Activated T-cell treated with anti-CD3 and anti-CD28 coated beads, Interleukin-2, amount 50 U/mL, for 48 hours (primary cell): ENCODE data around the gene FLRT2.

Experiments used
- DNase-seq, 2 experiments: peaks; one replicate each; pipeline ENCODE4 v3.0.0-alpha.2; 2020

The FLRT2 gene

GRCh38 chr14:85601690-85602089 is 71.7 kb downstream of the FLRT2 start:
- DNase-seq = no peak

- no peak for DNase-seq
Observed at GRCh38 chr14:85602345-85602744, 72.4 kb downstream of the FLRT2 start.

GRCh38 chr14:85604021-85604420 is 74.1 kb downstream of the FLRT2 start:
- DNase-seq = no peak

GRCh38 chr14:85604714-85605113 is 74.8 kb downstream of the FLRT2 start:
- no peak for DNase-seq

GRCh38 chr14:85607651-85608081 is 77.7 kb downstream of the FLRT2 start:
- no peak for DNase-seq

- DNase-seq = no peak
Observed at GRCh38 chr14:85613496-85613895, 83.6 kb downstream of the FLRT2 start.

GRCh38 chr14:85616386-85616885 is 86.5 kb downstream of the FLRT2 start:
- DNase-seq = no peak

DNA sequence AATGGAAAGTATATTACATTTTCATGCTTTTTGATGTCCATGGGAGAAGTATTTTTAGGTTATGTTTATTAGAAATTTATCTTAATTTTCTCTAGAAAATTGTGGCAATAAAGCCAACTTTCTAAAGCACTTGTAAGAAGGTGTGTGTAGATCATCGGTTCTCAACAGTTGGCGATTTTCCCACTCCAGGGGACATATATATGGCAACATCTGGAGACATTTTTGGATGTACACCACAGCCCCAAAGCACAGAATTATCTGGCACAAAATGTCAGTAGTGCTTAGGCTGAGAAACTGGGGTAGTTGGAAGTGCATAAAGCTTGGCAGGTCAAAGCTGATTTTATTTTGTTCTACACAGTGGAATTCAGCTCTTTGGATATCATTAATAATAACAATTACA is 86.9 kb downstream of the FLRT2 start:
- no peak for DNase-seq

DNA sequence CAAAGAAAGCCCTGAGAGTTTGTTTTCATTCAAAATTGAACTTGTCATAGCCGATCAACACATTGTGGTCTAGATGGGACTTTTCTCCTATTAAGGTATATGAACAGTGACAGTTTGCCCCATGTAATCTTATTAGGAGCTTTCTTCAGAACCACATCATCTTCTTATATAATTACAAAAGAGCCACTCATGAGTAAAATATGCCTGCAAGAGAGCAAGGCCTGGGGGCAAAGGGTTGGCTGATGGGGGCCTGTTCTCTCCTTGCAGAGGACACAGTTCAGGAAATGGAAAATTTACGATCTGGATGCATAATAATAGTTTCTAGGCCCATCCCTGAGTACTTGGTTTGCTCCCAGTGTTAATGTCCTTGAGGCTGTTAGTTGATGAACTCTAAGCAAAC is 87.8 kb downstream of the FLRT2 start:
- no peak for DNase-seq

DNA sequence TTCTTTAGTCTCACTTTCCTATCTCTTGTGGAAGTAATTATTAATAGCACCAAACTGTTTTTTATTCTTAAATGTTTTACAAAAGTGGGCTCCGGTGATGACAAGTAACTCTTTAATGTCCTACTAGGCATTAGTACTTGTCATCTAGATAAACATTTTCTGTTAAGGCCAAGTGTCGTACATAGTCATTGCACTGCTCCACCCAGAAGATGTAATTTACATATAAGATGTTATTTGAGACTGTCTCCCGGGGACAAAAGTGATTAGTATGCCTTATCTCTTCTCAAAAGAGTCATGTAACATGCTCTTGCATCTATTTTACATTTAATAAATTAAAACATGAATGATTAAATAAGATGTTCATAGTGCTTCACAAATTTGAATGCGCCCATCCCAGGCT is 88.4 kb downstream of the FLRT2 start:
- no peak for DNase-seq

DNA sequence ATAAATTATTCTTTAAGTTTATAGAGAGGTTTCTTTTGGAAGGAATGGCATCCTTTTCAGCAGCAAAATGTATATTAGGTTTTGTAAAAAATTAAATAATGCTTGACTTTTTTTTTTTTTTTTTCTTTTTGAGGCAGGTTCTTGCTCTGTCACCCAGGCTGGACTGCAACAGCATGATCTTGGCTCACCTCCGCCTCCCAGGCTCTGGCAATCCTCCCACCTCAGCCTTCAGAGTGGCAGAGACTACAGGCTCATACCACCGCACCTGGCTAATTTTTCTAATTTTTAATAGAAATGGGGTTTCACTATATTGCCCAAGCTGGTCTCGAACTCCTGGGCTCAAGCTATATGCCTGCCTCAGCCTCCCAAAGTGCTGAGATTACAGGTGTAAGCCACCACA is 89.0 kb downstream of the FLRT2 start:
- no peak for DNase-seq

DNA sequence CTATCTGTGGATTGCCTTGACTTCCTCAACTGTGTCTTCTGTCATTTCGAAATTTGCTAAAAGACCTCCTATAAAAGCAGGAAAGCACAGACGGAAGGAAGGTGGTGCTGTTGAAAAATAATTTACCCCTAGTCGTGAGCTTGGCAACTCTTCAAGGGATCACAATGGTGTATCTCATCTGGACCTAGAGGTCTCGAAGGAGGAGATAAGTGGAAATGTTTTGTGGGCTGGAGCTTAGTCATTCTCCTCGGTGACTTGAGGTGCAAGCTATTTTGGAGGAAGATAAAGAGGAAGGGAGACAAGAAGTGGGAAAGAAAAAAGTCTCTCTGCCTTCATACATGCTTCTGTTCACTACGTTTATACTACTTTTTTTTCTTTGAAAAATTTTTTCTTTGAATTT is 89.9 kb downstream of the FLRT2 start:
- no peak for DNase-seq

- DNase-seq = no peak
Observed at GRCh38 chr14:85620947-85621346, 91.0 kb downstream of the FLRT2 start.

GRCh38 chr14:85622106-85622505 is 92.2 kb downstream of the FLRT2 start:
- DNase-seq = no peak

- no peak for DNase-seq
Observed at GRCh38 chr14:85622986-85623685, 93.2 kb downstream of the FLRT2 start.

GRCh38 chr14:85625925-85626585 is 96.1 kb downstream of the FLRT2 start:
- no peak for DNase-seq

DNA sequence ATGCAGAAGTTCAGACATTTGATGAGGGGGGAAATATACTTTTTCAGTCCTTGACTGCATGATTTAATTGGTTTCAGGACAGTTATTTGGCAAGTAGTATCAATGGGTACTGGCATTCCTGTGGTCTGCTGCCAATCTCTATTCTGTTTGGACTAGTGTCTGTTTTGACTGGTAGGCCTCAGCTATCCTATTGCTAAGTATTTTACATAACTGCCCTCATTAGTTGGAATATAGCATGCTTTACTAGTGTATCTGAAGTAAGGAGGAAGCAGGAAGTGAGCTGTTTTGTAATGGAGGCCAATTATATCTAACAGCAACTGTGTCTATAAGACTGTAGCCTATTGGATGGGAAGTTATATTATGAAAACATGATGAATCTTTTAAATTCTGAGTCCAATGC is 104.3 kb downstream of the FLRT2 start:
- DNase-seq = no peak

DNA sequence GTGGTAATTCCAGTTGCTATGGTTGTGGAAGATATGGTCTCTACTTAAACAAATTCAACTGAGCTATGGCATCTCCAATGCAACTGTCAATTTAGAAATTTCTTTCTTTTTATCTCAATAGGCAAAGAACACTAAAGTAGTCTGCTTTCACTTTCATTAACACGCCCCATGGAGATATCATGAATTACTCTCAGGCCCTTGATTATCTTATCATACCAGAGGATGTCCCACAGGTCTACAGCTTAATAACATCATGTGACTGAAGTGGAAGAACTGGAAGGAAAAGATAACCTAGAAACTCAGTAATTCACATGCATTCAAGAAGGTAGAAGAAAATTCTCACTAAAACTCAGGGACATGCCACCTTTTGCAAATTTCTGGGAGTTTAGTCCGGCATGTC is 114.3 kb downstream of the FLRT2 start:
- DNase-seq = no peak

DNA sequence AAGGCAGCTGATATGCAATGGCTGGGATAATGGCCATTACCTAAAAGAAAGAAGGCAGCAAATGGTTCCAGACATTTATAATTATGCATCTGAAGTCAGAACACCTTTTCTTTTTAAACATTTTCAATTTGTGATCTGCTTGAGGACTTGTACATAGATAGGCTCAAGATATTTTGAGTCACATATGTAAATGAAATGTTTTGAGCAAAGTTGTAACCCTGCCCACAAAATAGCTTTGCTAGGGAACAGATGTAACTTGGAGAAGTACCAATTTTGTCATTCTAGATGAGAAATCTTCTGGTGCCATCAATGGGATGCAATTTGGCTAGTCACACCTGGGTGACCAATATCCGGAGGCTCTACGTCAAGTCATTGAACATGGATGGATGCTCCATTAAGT is 123.1 kb downstream of the FLRT2 start:
- no peak for DNase-seq

- no peak for DNase-seq
Observed at GRCh38 chr14:85660243-85660922, 130.4 kb downstream of the FLRT2 start.

DNA sequence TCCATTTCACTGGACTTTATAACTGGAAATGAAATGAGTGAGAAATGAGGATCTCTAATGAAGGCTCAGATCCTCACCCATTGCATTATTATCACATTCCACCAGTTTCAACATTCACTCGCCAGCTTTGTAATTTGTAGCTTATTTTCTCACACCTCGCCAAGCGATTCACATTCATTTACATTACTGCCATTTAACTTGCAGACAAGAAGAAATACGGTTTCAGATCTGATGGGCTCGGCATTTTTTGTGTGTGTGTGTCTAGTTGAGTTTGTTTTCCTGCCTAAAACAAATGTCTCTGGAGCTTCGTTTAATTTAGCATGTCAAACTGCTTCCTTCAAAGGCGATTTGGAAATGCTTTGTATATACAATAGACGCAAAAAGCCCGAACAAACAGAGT is 132.2 kb downstream of the FLRT2 start:
- no peak for DNase-seq

GRCh38 chr14:85663256-85663655 is 133.3 kb downstream of the FLRT2 start:
- DNase-seq = no peak

GRCh38 chr14:85663667-85664066 is 133.7 kb downstream of the FLRT2 start:
- DNase-seq = no peak

- DNase-seq = no peak
Observed at GRCh38 chr14:85675957-85676356, 146.0 kb downstream of the FLRT2 start.
